Panc1 (cell line): Measurements from ENCODE around the gene PGK2. TPM values are rescaled to one million over a fixed set of nuclear protein-coding genes. Genes with fewer than 3 reads are reported as not detected.

Experiments used
- ATAC-seq: fragments of 200-7000 bp; cut with Tn5 transposase; 2 replicates; pipeline ENCODE4 v1.9.1; 2020; ENCODE audit warnings: mild to moderate bottlenecking, moderate library complexity
- BruUV-seq: library from RNA; stranded (reverse); fragments of 400-500 nt; replicated peaks from 2 replicates; lab custom pipeline; 2021; lab: Mats Ljungman, UMichigan
- CTCF ChIA-PET: fragments of 300-600 bp; sonication (Branson Sonifier 250); formaldehyde crosslinking; loops from one replicate; lab custom pipeline; 2022; ENCODE audit warnings: antibody characterized with exemption; lab: Charles Lee
- POLR2A ChIA-PET: fragments of 300-600 bp; sonication (Branson Sonifier 250); formaldehyde crosslinking; loops from one replicate; lab custom pipeline; 2022; ENCODE audit warnings: antibody characterized with exemption; lab: Charles Lee
- DNase-seq: peaks from one replicate; pipeline ENCODE4 v3.0.0-alpha.2; 2010; ENCODE audit warnings: low read depth, low spot score
- H3K27ac ChIP-seq: 2 replicates; pipeline ENCODE4 v1.5.1; 2011; ENCODE audit warnings: mild to moderate bottlenecking, low read length, inconsistent platforms
- H3K27me3 ChIP-seq: fragments of 200-500 bp; sonication (Bioruptor generic); 2 replicates; pipeline ENCODE4 v1.6.0; 2014; ENCODE audit warnings: low read length, inconsistent platforms; ENCODE audit not compliant: control insufficient read depth, insufficient read depth
- H3K36me3 ChIP-seq: fragments of 200-500 bp; sonication (Bioruptor generic); 2 replicates; pipeline ENCODE4 v1.5.1; 2014; ENCODE audit warnings: inconsistent platforms, mild to moderate bottlenecking, low read length, moderate library complexity; ENCODE audit not compliant: control insufficient read depth, insufficient read depth
- H3K4me1 ChIP-seq: 2 replicates; pipeline ENCODE4 v1.5.1; 2011; ENCODE audit warnings: inconsistent platforms, mild to moderate bottlenecking, low read length, moderate library complexity; ENCODE audit not compliant: control insufficient read depth, insufficient read depth
- H3K4me3 ChIP-seq, 2 experiments: 2 replicates each; pipeline ENCODE4 v1.5.1; 2011 to 2012; ENCODE audit warnings: low read depth in 2 of 2, low read length in 2 of 2, mild to moderate bottlenecking in 2 of 2, inconsistent platforms in 1 of 2, moderate library complexity in 1 of 2
- H3K9me3 ChIP-seq: fragments of 200-500 bp; sonication (Bioruptor generic); 2 replicates; pipeline ENCODE4 v1.5.1; 2014; ENCODE audit warnings: low read depth, mild to moderate bottlenecking, inconsistent platforms, low read length, moderate library complexity; ENCODE audit not compliant: control insufficient read depth, insufficient read depth
- CTCF ChIP-seq: fragments of 450-650 bp; IDR thresholded peaks from 2 replicates; pipeline ENCODE4 v1.5.1; 2017; ENCODE audit warnings: mild to moderate bottlenecking
- POLR2AphosphoS5 ChIP-seq: IDR thresholded peaks from 2 replicates; pipeline ENCODE4 v1.6.1; 2012; ENCODE audit warnings: mild to moderate bottlenecking, low read depth, low read length, moderate library complexity
- REST ChIP-seq, 2 experiments: IDR thresholded peaks; 2 replicates each; pipeline ENCODE4 v1.6.1; 2011 to 2012; ENCODE audit warnings: low read depth in 2 of 2, control low read depth in 1 of 2, low read length in 1 of 2, mild to moderate bottlenecking in 1 of 2, moderate library complexity in 1 of 2; ENCODE audit not compliant: insufficient read depth in 1 of 2
- SIN3A ChIP-seq: IDR thresholded peaks from 2 replicates; pipeline ENCODE4 v1.6.1; 2012; ENCODE audit warnings: low read depth, mild to moderate bottlenecking, low read length, moderate library complexity, borderline replicate concordance; ENCODE audit not compliant: insufficient read depth
- TCF7L2 ChIP-seq: IDR thresholded peaks from 2 replicates; pipeline ENCODE4 v1.6.1; 2011; ENCODE audit warnings: mild to moderate bottlenecking, low read depth, low read length, inconsistent platforms
- in situ Hi-C: cut with HindIII; loops from 2 replicates; pipeline ENCODE4 v1.10.0; 2016; ENCODE audit warnings: low sequenced_read_pairs, low pct_unique_long_range_greater_than_20kb
- intact Hi-C: fragments of 100-400 bp; cut with micrococcal nuclease; formaldehyde crosslinking; loops from one replicate; pipeline ENCODE4 v1.10.0; 2022; ENCODE audit not compliant: unreplicated experiment
- total RNA-seq: library from RNA; stranded (reverse); gene quantifications from one replicate; pipeline ENCODE4 v1.2.1, GENCODE V29; 2021; ENCODE audit not compliant: unreplicated experiment

PGK2 gene
- total RNA-seq, 1 experiment from 2014 or later: not detected

- Histone ChIP-seq H3K27ac (no peak overlapping the region), H3K27me3 (no peaks in the 10 kb centered on the region), H3K4me1 (no peaks in the 10 kb centered on the region), H3K4me3 (no peak overlapping the region), H3K36me3 (no peaks in the 10 kb centered on the region), H3K9me3 (no peaks in the 10 kb centered on the region)
- BruUV-seq: no TSS peak
- TF ChIP-seq POLR2AphosphoS5: no peak
- no peak for TF ChIP-seq CTCF
- no peak for TF ChIP-seq REST (IDR thresholded peaks at IDR 0.05; ENCODE audit: insufficient read depth in 1 of 2, low read depth in 2 of 2, low read length in 1 of 2)
- TF ChIP-seq SIN3A: no peak
- TF ChIP-seq TCF7L2: no peak
- no peak for ATAC-seq
- CTCF ChIA-PET: no interaction called here
- intact Hi-C loops: no loop called here
- no peak for DNase-seq
- POLR2A ChIA-PET: no interaction called here
- in situ Hi-C loops: no loop called here
Measured at GRCh38 chr6:49736017-49736508, 51.0 kb downstream of the PGK2 start.

Other genes with a start within 250 kb of the PGK2 start
- 0.15 TPM for gene C6orf141, start 236.6 kb downstream of the PGK2 start, total RNA-seq
- 0.23 TPM for gene RHAG, start 150.4 kb downstream of the PGK2 start, total RNA-seq
- gene CRISP2, start 73.7 kb downstream of the PGK2 start, total RNA-seq: not detected
- not detected for gene CRISP3, start 42.9 kb downstream of the PGK2 start, total RNA-seq
- gene CRISP1, start 79.2 kb upstream of the PGK2 start, total RNA-seq: not detected
- gene DEFB114, start 176.9 kb upstream of the PGK2 start, total RNA-seq: not detected
- gene DEFB113, start 182.3 kb upstream of the PGK2 start, total RNA-seq: not detected
- not detected for gene DEFB110, start 234.7 kb upstream of the PGK2 start, total RNA-seq